ENCODE results near the gene FAM162A. TPM values are rescaled to one million over a fixed set of nuclear protein-coding genes. Genes with fewer than 3 reads are reported as not detected.

FAM162A gene
- total and polyA plus RNA-seq, 9 donors = 29.8 to 117 (median 64.9) TPM

DNA sequence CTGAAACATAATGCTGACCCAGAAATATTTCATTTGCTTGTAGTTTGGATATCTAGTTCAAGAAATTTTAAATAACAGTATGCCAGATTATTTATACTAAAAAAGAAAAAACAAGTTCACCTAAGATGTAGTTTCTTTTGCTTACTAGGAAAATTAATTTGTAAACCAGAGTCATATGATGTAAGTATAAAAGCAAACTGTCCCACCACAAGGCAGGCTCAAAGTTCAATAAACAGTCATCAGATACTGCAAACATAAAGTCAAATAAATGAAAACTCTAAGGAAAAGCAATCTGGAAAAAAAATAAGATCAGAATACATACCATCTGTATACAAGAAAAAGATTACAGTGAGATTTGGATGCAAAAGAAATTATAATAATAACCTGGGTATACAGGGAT lies 72.1 kb downstream of the FAM162A start:
- no peaks in the 10 kb centered on the region for H3K36me3 ChIP-seq
- TF ChIP-seq EP300 (IDR thresholded peaks at IDR 0.05) = no peak
- TF ChIP-seq POLR2A (IDR thresholded peaks at IDR 0.05) = no peak
- TF ChIP-seq CTCF (IDR thresholded peaks at IDR 0.05) = no peak
- intact Hi-C loops (cut with DNase I) = no loop called here
- no peak overlapping the region for H3K27ac ChIP-seq
- H3K4me1 ChIP-seq (ENCODE audit: insufficient read depth) = no peaks in the 10 kb centered on the region
- no peak for DNase-seq
- no peak overlapping the region for H3K4me3 ChIP-seq
- H3K27me3 ChIP-seq = no peaks in the 10 kb centered on the region
- H3K9me3 ChIP-seq = no peaks in the 10 kb centered on the region

DNA sequence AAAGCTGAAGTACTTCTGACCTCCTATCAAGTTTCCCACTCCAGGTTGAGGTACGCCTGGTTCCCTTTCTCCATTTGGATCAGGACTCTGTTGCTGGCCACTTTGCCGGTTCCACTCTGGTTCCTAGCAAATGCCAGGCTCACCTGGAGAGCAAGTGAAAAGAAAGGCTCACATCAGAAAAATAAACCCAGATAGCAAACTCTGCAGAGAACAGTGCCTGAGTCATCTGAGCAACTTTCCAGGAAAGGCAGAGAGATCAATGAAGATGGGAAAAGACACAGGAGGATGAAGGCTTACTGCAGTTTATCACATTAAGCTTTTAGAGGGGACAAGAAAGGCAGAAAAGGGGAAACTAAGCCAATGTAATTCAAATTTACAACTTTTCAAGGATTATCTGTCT lies 73.7 kb downstream of the FAM162A start:
- no peaks in the 10 kb centered on the region for H3K27me3 ChIP-seq
- intact Hi-C loops (cut with DNase I) = no loop called here
- no peaks in the 10 kb centered on the region for H3K9me3 ChIP-seq
- H3K4me1 ChIP-seq (ENCODE audit: insufficient read depth) = no peaks in the 10 kb centered on the region
- no peak for DNase-seq
- TF ChIP-seq POLR2A (IDR thresholded peaks at IDR 0.05) = no peak
- H3K27ac ChIP-seq = no peak overlapping the region
- no peak overlapping the region for H3K4me3 ChIP-seq
- 91 to 97% (median 96%) methylated on average over 2 of the region's 2 CpGs for WGBS, 3 donors
- H3K36me3 ChIP-seq = no peaks in the 10 kb centered on the region

DNA sequence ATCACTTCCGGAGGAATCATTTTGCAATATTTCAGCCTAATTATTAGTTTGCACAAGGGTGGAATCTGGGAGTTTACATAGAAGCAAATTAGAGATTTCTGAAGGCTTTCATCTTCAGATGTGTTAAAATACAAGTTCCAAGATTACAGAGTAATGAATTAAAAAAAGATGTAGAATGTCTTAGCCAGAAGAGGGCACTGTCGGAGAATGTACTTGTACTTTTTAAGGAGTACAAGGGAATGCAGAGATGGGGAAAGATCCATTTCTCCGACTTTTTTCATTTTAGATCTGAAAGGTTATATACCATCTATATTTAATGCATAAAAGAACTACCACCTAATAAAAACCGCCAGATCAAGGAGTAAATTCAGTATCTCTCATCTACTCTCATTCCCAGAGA lies 75.0 kb downstream of the FAM162A start:
- Histone ChIP-seq H3K9me3 (no peaks in the 10 kb centered on the region), H3K4me1 (ENCODE audit: insufficient read depth) (no peaks in the 10 kb centered on the region), H3K27ac (no peak overlapping the region), H3K27me3 (no peaks in the 10 kb centered on the region), H3K4me3 (no peak overlapping the region), H3K36me3 (no peaks in the 10 kb centered on the region)
- no peak for DNase-seq
- intact Hi-C loops (cut with DNase I) = no loop called here
- TF ChIP-seq POLR2A (IDR thresholded peaks at IDR 0.05) (no peak), CTCF (IDR thresholded peaks at IDR 0.05) (peak in 1 of 3 donors; percentile 11), EP300 (IDR thresholded peaks at IDR 0.05) (no peak)
- WGBS, 3 donors = 47 to 53% (median 52%) methylated on average over 4 of the region's 4 CpGs

GRCh38 chr3:122461806-122462205 lies 77.8 kb downstream of the FAM162A start:
- Histone ChIP-seq H3K9me3 (no peaks in the 10 kb centered on the region), H3K4me3 (no peak overlapping the region), H3K4me1 (ENCODE audit: insufficient read depth) (no peaks in the 10 kb centered on the region), H3K27me3 (no peaks in the 10 kb centered on the region), H3K27ac (no peak overlapping the region), H3K36me3 (no peaks in the 10 kb centered on the region)
- 93 to 94% (median 94%) methylated on average over 3 of the region's 3 CpGs for whole genome bisulfite sequencing, 3 donors
- no peak for DNase-seq
- intact Hi-C loops (cut with DNase I) = no loop called here
- TF ChIP-seq POLR2A (IDR thresholded peaks at IDR 0.05) (no peak), EP300 (IDR thresholded peaks at IDR 0.05) (no peak), CTCF (IDR thresholded peaks at IDR 0.05) (no peak)

Small RNAs within 50 kb of the gene (small RNA-seq; reads per million reads assigned to genes)
- not detected for gene AC083798.1

Other genes with a start within 250 kb of the FAM162A start
- gene CASR, start 200.5 kb upstream of the FAM162A start, total RNA-seq = 1 to 10 TPM in 1 of 7 donors, under 1 TPM in 6; 0.08 to 2.6 (median 0.13) TPM
- gene CASR, start 200.5 kb upstream of the FAM162A start, polyA plus RNA-seq = 1 to 10 TPM in 1 of 2 donors, under 1 TPM in 1; 0.67 to 1.5 TPM
- gene CSTA, start 58.9 kb upstream of the FAM162A start, total RNA-seq = 10 to 100 TPM in 3 of 7 donors, 1 to 10 TPM in 4; 5.8 to 43.9 (median 9.9) TPM
- 10 to 100 TPM; 37.9 to 38.5 TPM for gene CSTA, start 58.9 kb upstream of the FAM162A start, polyA plus RNA-seq
- 10 to 100 TPM in 6 of 7 donors, 1 to 10 TPM in 1; 8.0 to 26.7 (median 16.7) TPM for gene MIX23, start 951 bp upstream of the FAM162A start, total RNA-seq
- gene MIX23, start 951 bp upstream of the FAM162A start, polyA plus RNA-seq = 10 to 100 TPM; 13.5 to 30.7 TPM
- 1 to 10 TPM; 3.1 to 6.3 (median 5.7) TPM for gene WDR5B, start 31.9 kb downstream of the FAM162A start, total RNA-seq
- gene WDR5B, start 31.9 kb downstream of the FAM162A start, polyA plus RNA-seq = 1 to 10 TPM; 2.3 to 6.0 TPM
- gene KPNA1, start 130.8 kb downstream of the FAM162A start, total RNA-seq = 10 to 100 TPM; 17.3 to 68.3 (median 50.5) TPM
- gene KPNA1, start 130.8 kb downstream of the FAM162A start, polyA plus RNA-seq = 10 to 100 TPM; 10.7 to 61.8 TPM
- gene PARP9, start 180.1 kb downstream of the FAM162A start, total RNA-seq = 10 to 100 TPM; 15.6 to 30.1 (median 23.0) TPM
- 10 to 100 TPM; 14.4 to 46.2 TPM for gene PARP9, start 180.1 kb downstream of the FAM162A start, polyA plus RNA-seq
- gene DTX3L, start 180.2 kb downstream of the FAM162A start, total RNA-seq = 10 to 100 TPM; 11.0 to 34.0 (median 30.7) TPM
- 10 to 100 TPM in 1 of 2 donors, 1 to 10 TPM in 1; 9.8 to 23.3 TPM for gene DTX3L, start 180.2 kb downstream of the FAM162A start, polyA plus RNA-seq
- 1 to 10 TPM in 1 of 7 donors, under 1 TPM in 6; 0.33 to 1.8 (median 0.46) TPM for gene PARP15, start 193.5 kb downstream of the FAM162A start, total RNA-seq
- 1 to 10 TPM in 1 of 2 donors, under 1 TPM in 1; 0.24 to 2.0 TPM for gene PARP15, start 193.5 kb downstream of the FAM162A start, polyA plus RNA-seq